SK-MEL-5 (cell line): ENCODE measurements around the gene RPP38. TPM values are rescaled to one million over a fixed set of nuclear protein-coding genes. Genes with fewer than 3 reads are reported as not detected.

Source experiments
- DNase-seq: peaks from one replicate; pipeline ENCODE4 v3.0.0-alpha.2; 2016; ENCODE audit warnings: low read depth, low spot score
- in situ Hi-C: cut with HindIII; loops from 2 replicates; pipeline ENCODE4 v1.10.0; 2016; ENCODE audit warnings: low sequenced_read_pairs, high pct_unique_total_duplicates, low pct_unique_long_range_greater_than_20kb
- polyA plus RNA-seq, 2 experiments: library from polyadenylated mRNA; depleted of rRNA; stranded (reverse); fragments of >200 nt; gene quantifications; 2 replicates each; pipeline ENCODE4 v1.2.3, GENCODE V29; 2015
- total RNA-seq: library from RNA; depleted of rRNA; stranded (reverse); fragments of >200 nt; shearing (Covaris generic); gene quantifications from 2 replicates; pipeline ENCODE4 v1.2.3, GENCODE V29; 2014; rRNA removed

RPP38 gene, protein sequence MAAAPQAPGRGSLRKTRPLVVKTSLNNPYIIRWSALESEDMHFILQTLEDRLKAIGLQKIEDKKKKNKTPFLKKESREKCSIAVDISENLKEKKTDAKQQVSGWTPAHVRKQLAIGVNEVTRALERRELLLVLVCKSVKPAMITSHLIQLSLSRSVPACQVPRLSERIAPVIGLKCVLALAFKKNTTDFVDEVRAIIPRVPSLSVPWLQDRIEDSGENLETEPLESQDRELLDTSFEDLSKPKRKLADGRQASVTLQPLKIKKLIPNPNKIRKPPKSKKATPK
- 14.6 and 15.1 TPM in 2 replicates for total RNA-seq
- polyA plus RNA-seq (2015; cell fraction: cytosol; rRNA removed), result 16.8 and 21.2 TPM in 2 replicates
- 10.8 and 12.2 TPM in 2 replicates for polyA plus RNA-seq (2015; cell fraction: nucleus; rRNA removed)

DNA sequence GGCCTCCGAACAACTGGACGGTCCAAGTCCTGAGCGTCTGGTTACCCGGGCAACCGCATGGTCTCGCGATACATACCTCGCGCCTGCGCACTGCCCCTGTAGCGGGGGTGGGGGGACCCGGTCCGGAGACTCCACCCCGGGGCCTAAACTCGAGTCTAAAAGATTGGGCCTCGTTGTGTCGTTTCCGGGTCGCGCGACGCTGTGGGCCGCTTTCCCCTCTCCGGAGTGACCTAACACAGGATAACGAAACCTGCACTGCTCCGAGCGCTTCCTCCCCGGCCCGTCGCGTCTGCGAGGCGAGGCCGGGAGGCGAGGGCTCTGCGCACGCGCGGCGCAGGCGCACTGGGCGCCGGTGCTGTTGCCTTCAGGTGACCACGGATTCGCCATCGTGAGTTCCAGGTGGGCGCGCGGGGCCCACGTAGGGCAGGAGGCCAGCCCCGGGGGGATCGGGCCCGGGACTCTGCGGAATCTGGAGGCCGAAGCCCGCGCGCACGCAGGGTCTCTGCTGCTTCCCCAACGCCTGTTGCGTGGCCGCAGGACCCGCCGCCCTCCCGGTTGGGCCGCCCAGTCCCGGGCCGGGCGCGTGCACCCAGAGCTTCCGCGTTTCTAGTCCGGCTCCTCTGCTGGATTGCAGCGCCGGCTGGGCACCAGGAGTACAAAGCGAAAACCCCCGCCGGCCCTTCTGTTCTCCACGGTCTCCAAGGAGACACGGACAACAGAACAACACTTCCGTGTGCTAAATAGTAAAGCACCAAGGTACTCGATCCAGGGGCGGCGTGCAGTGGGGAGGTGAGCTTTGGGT lies at the start of gene RPP38:
TSS of gene RPP38 (plus strand) at position 345 of the 802 bp plus-strand sequence. CDS start 5,960 bp downstream, outside the sequence.
- DNase-seq, result peak; percentile 92
- in situ Hi-C loops, result no loop called here

DNA sequence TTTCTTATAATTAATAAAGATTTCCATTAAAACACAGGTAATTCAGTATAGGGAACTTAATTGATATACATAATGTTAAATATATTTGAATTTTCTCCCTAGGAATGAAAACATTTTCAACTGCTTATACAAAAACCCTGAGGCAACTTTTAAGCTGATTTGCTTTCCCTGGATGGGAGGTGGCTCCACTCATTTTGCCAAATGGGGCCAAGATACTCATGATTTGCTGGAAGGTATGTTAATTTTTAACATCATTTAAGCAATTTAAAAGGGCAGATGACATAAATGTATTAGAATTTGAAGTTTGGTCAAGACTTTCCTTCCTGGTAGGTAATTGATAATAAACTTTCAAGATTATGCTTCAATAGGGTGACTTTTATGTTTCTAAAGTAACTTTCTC lies 47.6 kb upstream of the RPP38 start:
- in situ Hi-C loops, result no loop called here
- no peak for DNase-seq

DNA sequence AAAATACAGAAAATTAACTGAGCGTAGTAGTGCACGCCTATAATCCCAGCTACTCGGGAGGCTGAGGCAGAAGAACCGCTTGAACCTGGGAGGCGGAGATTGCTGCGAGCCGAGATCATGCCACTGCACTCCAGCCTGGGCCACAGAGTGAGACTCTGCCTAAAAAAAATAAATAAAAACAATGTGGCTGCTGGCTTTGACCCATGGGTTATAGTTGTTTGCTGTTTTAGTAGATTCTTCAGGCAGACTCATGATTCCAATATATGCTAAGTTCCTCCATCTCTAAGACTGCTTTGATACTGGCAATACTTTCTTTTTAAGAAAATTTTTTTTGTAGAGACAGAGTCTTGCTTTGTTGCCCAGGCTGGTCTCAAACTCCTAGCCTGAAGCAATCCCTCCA lies 45.0 kb upstream of the RPP38 start:
- no peak for DNase-seq
- in situ Hi-C loops, result no loop called here

DNA sequence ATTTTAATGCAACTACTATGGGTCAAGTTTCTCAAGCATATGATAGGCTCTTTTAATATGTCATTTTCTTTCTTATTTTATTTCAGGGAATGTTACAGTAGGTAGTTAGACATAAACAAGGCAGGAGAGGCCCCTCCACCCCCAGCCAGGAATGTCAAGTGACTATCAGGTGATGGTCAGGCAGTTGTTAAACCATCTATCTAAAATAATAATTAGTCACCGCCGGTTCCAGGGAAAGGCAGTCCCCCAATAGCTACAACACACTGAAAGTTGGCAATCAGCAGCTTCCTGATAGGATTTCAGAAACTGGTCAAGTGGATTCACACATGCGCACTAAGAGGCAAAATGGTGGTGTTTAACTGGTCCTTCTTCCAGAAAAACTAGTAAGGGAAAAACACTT lies 44.1 kb upstream of the RPP38 start:
- DNase-seq, result no peak
- in situ Hi-C loops, result no loop called here

DNA sequence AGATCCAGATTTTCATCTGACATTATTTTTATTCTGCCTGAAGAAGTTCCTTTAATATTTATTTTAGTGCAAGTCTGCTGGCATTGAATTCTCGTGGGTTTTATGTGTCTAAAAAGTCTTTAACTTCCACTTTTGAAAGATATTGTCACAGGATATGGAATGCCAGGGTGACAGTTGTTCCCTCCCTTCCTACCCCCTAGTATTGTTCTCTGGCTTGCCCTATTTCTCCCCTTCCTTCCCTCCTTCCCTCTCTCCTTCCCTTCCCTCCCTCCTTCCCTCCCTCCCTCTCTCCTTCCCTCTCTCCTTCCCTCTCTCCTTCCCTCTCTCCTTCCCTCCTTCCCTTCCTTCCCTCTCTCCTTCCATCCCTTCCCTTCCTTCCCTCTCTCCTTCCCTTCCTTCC lies 38.5 kb upstream of the RPP38 start:
- in situ Hi-C loops, result no loop called here

DNA sequence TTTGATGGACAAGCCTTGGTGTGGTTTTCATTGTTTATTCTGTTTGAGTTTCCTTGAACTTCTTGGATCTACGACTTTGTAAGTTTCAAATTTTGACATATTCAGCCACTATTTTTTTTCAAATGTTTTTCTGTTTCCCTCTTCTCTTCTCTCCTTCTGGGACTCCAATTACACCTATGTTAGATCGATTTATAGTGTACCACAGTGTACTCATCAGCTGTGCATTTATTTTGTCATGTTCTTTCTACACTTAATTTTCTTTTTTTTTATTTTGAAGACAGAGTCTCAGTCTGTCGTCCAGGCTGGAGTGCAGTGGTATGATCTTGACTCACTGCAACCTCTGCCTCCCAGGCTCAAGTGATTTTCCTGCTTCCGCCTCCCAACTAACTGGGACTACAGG lies 37.2 kb upstream of the RPP38 start:
- in situ Hi-C loops, result no loop called here
- DNase-seq, result no peak

More for the DNA sequence above, 38.5 kb upstream of the RPP38 start:
- no peak for DNase-seq

DNA sequence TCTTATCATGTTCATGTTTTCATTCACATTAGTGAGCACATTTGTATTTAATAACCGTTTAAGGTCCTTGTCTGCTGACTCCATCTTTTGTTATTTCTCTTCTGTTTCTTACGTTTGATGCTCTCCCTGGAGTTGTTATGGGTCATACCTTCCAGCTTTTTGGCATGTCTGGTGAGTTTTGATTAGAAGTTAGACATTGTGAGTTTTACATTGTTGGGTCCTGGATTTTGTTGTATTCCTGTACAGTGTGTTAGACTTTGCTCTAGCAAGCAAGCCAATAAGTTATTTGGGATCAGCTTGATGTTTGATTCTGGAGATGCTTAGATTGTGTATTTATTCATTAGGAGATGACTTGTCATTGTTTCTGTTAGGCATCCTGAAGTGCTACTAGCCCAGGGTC lies 36.5 kb upstream of the RPP38 start:
- DNase-seq, result no peak
- in situ Hi-C loops, result no loop called here

DNA sequence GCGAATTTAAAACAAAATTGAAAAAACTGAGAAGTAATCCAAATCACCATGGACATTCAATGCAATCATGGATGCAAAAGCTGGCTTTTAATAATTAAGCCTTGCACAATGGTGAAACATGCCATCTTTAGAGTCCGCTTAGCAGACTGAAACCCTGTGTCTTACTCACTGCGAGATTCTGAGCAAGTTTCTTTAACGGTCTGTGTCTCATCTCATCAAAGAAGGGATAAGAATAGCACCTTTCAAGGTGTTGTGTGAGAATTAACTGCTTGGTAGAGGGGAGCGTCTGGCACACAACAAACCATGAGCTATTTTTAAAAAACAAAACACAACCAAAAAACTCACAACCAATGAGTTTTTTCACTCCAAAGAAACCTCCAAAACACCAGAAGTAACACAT lies 30.0 kb upstream of the RPP38 start:
- in situ Hi-C loops, result no loop called here
- no peak for DNase-seq

DNA sequence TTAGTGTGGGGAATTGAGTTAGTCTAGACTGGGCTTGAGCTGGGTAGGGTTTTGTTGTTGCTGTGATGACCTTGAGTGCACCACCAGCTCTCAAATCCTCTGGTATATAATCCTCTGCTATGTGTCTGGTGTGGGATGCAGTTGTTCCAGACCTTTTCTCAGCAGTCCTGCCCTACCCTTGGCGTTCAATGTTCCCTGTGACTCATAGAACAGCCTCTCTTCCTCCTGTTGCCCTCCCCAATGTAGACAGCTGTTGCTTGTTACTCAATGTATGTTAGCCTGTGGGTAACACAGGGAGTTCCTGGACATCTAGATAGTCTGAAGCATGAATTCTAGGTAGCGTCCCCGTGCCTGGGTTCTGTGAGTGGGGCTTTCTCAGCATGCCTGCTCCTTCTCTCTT lies 28.4 kb upstream of the RPP38 start:
- no peak for DNase-seq
- in situ Hi-C loops, result no loop called here

DNA sequence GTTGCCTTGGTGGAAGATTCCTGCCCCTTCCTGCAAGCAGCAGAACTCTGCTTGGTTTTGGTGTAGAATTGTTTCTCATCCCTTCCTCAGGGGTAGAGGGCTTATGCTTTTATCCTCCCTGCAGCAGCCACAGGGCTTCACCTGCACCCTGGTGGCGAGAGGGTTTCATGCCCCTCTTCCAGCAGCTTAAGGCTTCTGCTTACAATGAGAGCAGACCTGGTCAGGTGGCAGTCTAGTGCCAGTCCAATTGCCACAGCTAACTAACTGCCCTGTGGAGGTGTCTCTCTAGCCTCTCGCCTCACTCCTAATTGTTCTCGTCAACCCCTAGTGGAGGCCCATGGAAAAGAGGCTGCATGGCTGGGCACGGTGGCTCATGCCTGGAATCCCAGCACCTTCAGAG lies 27.9 kb upstream of the RPP38 start:
- DNase-seq, result no peak
- in situ Hi-C loops, result no loop called here

DNA sequence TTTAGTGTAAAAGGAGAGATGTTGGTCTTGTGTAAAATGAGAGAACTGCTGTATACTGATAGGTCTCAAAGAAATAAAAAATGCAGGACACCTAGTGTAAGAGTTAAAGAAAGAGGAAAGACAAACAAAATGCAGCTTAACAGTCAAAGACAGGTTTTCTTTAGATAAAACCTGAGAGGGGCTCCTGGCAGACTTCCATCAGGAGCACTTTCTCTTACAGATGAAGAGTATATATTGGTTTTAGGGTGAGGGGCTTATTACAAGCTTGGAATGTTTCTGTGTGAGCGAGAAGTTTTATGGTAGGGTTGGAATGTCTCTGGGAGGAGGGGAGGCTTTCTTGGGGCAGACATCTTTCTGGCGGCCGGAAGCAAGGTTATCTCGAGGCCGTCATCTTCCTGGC lies 24.8 kb upstream of the RPP38 start:
- in situ Hi-C loops, result no loop called here

DNA sequence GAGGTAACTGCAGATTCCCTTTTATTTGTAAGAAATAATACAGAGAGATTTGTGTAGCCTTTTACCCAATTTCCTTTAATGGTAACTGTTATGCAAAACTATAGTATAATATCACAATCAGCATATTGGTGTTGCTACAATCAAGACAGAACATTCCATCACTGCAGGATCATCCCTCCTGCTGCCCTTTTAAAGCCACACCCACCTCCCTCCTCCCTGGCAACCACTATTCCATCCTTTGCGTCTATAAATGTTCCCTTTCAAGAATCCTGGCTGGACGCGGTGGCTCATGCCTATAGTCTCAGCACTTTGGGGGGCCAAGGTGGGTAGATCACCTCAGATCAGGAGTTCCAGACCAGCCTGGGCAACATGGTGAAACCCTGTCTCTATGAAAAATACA lies 21.7 kb upstream of the RPP38 start:
- in situ Hi-C loops, result no loop called here
- DNase-seq, result no peak

More for the DNA sequence above, 24.8 kb upstream of the RPP38 start:
- no peak for DNase-seq

DNA sequence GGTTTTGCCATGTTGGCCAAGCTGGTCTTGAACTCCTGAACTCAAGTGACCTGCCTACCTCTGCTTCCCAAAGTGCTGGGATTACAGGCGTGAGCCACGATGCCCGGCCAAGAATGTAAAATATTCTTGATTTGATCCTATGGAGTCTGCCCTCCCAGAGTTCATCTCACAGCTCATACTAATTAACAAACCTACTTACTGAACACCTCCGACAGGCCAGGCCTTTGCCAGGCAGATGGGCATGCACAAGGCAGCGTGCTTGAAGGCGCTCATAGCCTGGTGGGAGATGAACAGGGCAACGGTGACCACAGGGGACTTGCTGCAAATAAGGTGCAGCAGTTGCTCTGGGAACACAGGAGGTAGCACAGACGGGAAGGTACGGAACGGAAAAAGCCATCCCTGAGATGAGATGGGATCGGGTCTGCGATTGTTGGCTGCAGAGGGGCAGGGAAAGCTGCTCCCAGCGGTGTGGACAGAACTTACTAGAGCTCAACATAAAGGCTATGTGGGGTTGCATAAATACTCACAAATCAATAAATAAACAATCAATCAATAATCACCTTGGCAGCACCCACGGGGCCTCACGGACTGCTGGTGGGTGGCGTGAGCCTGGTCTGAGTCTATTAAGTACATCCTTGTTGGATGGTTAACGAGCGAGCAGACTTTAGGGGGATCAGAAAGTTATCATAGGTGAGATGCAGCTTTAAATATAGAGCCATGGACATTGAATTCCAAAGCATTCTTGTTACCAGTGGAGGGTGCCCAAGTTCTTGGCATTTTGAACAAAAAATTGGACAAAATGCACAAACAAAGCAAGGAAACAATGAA lies 13.3 kb upstream of the RPP38 start:
- no peak for DNase-seq
- in situ Hi-C loops, result no loop called here

DNA sequence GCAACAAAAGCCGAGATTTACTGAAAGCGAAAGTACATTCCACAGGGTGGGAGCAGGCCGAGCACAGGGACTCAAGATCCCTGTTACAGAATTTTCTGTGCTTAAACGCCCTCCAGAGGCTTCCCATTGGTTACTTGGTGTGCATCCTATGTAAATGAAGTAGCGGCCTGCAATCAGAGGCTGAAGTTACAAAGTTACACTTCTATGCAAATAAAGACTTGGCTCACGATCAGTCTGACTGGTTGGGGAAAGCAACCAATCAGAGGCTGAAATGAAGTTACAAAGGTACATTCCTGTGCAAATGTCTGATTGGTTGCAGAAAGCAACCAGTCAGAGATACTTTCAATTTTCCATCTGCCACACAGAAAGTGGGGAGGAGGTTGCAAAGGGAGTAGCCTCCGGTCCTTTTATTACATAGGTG lies 12.6 kb upstream of the RPP38 start:
- in situ Hi-C loops, result no loop called here

DNA sequence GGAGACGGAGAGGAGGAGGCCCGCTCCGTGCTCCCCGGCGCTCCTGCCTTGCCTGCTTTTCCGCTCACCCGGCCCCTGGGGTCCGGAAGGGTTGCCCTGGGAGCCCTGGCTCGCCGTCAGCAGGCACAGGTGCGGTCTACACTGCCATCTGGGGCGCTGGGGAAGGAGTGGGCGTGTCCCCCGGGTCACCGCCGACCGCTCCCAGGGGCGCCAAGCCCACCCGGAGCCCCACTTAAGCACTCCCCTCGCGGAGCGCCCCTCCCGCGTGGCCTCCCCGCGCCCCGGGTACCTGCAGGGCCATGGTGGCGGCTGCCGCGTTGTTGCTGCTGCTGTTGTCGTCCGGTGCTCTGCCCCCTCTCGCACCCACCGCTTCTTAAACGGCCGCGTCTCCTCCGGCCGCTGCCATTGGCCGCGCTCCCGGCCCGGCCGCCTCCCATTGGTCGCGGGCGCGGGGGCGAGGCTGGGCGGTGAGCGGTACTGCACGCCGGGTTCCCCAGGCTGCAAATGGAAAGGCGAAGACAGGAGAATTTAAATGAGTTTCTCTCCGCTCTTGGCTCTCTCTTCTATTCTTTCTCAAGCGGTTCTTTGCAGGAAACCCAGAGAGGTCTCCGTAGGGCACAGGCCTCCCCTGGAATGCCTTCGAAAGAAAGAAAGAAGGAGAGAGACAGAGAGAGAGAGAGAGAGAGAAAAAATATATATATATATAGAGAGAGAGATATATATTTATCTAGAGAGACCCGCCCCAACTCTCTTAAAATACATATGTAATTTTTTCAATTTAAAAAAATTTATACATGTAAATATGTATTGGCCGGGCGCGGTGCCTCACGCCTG lies 8.5 kb upstream of the RPP38 start, which contains the start of gene ACBD7:
TSS of gene ACBD7 (minus strand) at position 349 of the 834 bp plus-strand sequence. CDS start at position 301, 48 bp downstream.
- DNase-seq, result peak; percentile 72
- in situ Hi-C loops, result no loop called here

More for the DNA sequence above, 12.6 kb upstream of the RPP38 start:
- peak; percentile 88 for DNase-seq

DNA sequence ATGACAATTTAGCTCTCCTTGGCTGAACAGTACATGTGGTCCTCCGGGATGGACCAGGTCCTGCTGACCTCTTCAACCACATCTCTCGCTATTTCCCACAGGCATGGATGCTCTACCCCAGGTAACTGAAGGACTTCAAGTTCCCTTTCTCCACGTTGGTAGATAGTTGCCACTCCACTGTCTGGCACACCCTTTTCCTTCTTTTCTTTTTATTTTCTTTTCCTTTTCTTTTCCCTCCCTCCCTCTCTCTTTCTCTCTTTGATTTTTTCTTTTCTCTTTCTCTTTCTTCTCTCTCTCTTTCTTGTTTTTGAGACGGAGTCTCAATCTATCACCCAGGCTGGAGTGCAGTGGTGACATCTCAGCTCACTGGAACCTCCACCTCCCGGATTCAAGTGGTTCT lies 5.7 kb upstream of the RPP38 start:
- in situ Hi-C loops, result no loop called here
- DNase-seq, result no peak

DNA sequence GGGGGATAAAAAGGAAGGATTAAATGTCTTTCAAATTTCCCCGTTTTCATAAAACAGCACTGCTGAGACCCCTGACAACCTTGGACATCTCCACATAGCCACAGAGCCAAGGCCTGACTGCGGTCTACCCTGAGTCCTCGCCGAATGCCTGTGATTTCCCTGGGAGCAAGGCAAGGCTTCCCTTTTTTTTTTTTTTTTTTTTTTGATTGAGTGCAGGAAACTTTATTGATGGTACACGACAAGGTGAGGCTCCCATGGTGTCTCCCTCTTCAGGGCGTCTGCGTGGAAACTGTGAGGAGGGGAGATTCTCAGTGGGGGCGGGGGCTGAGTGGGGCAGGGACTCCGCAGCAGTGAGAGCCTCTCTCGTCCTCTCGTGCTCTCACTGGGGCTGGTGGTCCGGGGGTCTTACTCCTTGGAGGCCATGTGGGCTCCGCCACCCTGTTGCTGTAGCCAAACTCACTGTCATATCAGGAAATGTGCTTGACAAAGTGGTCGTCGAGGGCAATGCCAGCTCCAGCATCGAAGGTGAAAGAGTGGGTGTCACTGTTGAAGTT lies 4.2 kb upstream of the RPP38 start:
- in situ Hi-C loops, result no loop called here
- no peak for DNase-seq
